ENCODE results near the gene PEX10. TPM values are rescaled to one million over a fixed set of nuclear protein-coding genes. Genes with fewer than 3 reads are reported as not detected.

The PEX10 gene
- total RNA-seq, 1 experiment from 2014 or later: 21.9 TPM

DNA sequence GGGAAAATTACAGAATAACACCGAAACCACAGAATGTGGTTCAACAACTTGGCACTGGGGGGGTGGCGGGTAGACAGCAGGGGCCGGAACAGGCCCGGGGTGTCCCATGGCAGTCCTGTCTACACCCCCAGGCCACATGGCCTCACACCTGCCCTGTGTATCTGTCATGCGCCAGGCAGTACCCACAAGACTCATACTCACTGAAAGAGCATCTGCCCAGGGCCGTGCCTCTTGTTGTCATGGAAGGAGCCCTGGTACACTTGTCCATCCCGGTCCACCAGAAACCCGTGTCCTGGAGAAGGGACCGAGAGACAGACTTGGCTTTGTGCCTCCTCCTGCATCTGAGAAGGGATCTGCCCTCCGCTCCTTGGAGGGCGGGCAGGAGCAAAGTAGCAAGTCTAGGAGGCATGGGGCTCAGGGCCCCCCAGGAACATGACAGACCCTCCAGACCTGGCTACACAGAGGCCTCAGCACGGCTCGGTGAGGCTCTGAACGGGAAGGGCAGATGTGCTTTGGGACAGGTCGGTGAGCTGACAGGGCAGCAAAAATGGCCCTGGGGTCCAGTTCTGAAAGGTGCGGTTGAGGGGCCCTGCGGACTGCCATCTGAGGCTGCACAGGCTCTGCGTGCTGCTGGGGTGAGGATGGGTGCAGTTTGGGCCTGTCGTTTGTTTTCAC is 26.6 kb downstream of the PEX10 start:
- POLR2A ChIA-PET: no interaction called here
- Mint-ChIP-seq H3K4me1 (ENCODE audit: low read depth, unreplicated experiment) (no peaks in the 10 kb centered on the region), H3K27ac (ENCODE audit: unreplicated experiment) (no peak overlapping the region), H3K27me3 (ENCODE audit: insufficient read depth, unreplicated experiment) (no peaks in the 10 kb centered on the region), H3K9me3 (ENCODE audit: unreplicated experiment) (no peaks in the 10 kb centered on the region), H3K36me3 (ENCODE audit: insufficient read depth, unreplicated experiment) (no peaks in the 10 kb centered on the region), H3K4me3 (ENCODE audit: unreplicated experiment) (no peak overlapping the region)
- no peaks in the 10 kb centered on the region for H3K9me3 ChIP-seq
- H3K4me1 ChIP-seq: no peaks in the 10 kb centered on the region
- no peak overlapping the region for H3K4me3 ChIP-seq (ENCODE audit: low read depth, low read length)
- H3K27me3 ChIP-seq (replicated peaks; ENCODE audit: control insufficient read depth, insufficient read depth, low read length): no peaks in the 10 kb centered on the region
- TF ChIP-seq, protein P1, sequence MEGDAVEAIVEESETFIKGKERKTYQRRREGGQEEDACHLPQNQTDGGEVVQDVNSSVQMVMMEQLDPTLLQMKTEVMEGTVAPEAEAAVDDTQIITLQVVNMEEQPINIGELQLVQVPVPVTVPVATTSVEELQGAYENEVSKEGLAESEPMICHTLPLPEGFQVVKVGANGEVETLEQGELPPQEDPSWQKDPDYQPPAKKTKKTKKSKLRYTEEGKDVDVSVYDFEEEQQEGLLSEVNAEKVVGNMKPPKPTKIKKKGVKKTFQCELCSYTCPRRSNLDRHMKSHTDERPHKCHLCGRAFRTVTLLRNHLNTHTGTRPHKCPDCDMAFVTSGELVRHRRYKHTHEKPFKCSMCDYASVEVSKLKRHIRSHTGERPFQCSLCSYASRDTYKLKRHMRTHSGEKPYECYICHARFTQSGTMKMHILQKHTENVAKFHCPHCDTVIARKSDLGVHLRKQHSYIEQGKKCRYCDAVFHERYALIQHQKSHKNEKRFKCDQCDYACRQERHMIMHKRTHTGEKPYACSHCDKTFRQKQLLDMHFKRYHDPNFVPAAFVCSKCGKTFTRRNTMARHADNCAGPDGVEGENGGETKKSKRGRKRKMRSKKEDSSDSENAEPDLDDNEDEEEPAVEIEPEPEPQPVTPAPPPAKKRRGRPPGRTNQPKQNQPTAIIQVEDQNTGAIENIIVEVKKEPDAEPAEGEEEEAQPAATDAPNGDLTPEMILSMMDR (IDR thresholded peaks at IDR 0.05; ENCODE audit: insufficient read depth in 1 of 2, low read depth in 1 of 2, low read length in 1 of 2, severe bottlenecking in 1 of 2, unreplicated experiment in 1 of 2): no peak
- DNase-seq: no peak
- no TSS peak for BruUV-seq (replicated peaks)
- H3K36me3 ChIP-seq (ENCODE audit: control insufficient read depth, insufficient read depth, low read length): no peaks in the 10 kb centered on the region; the same call in 1 of the 2 replicates
- intact Hi-C loops (cut with micrococcal nuclease; ENCODE audit: unreplicated experiment): no loop called here
- CTCF ChIA-PET: interaction anchor here (1.1 kb wide), 1 partner anchor 191 kb away, joined by 3 read pairs; no protein-coding TSS in a partner anchor

DNA sequence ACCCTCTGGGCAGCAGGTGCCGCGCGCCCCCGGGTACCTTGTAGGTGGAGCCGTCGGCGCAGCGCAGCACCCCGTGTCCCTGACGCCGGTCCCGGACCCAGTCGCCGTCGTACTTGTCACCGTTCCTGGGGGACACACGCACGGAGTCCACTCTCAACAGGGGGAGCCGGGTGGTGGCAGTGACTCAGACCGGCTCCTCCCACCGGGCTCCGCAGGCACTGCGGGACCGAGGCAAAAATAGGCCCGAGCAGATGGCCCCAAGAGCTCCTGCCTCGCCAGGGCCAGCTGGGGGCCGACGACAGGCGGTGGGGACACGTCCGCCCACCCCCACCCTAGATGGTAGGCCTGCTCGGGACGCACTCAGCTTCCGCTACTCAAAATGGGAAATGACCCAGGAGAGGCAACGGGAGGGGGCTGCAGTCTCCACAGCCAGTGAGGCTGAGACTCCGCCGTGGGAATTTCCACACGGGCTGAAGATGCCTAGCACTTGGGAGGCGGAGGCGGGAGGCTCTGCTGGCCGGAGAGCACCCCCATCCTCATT is 27.4 kb downstream of the PEX10 start:
- H3K9me3 ChIP-seq: no peaks in the 10 kb centered on the region
- H3K9me3 Mint-ChIP-seq (ENCODE audit: unreplicated experiment): no peaks in the 10 kb centered on the region
- TF ChIP-seq, protein P1 (IDR thresholded peaks at IDR 0.05; ENCODE audit: insufficient read depth in 1 of 2, low read depth in 1 of 2, low read length in 1 of 2, severe bottlenecking in 1 of 2, unreplicated experiment in 1 of 2): no peak
- H3K27me3 ChIP-seq (replicated peaks; ENCODE audit: control insufficient read depth, insufficient read depth, low read length): no peaks in the 10 kb centered on the region
- H3K4me1 ChIP-seq: no peaks in the 10 kb centered on the region
- no TSS peak for BruUV-seq (replicated peaks)
- no peak overlapping the region for H3K4me3 ChIP-seq (ENCODE audit: low read depth, low read length)
- no peaks in the 10 kb centered on the region; the same call in 1 of the 2 replicates for H3K36me3 ChIP-seq (ENCODE audit: control insufficient read depth, insufficient read depth, low read length)
- no peak overlapping the region for H3K27ac Mint-ChIP-seq (ENCODE audit: unreplicated experiment)
- no peaks in the 10 kb centered on the region for H3K36me3 Mint-ChIP-seq (ENCODE audit: insufficient read depth, unreplicated experiment)
- DNase-seq: no peak
- ChIA-PET CTCF (no interaction called here), POLR2A (no interaction called here)
- intact Hi-C loops (cut with micrococcal nuclease; ENCODE audit: unreplicated experiment): no loop called here
- no peak overlapping the region for H3K4me3 Mint-ChIP-seq (ENCODE audit: unreplicated experiment)
- H3K27me3 Mint-ChIP-seq (ENCODE audit: insufficient read depth, unreplicated experiment): no peaks in the 10 kb centered on the region
- H3K4me1 Mint-ChIP-seq (ENCODE audit: low read depth, unreplicated experiment): no peaks in the 10 kb centered on the region

DNA sequence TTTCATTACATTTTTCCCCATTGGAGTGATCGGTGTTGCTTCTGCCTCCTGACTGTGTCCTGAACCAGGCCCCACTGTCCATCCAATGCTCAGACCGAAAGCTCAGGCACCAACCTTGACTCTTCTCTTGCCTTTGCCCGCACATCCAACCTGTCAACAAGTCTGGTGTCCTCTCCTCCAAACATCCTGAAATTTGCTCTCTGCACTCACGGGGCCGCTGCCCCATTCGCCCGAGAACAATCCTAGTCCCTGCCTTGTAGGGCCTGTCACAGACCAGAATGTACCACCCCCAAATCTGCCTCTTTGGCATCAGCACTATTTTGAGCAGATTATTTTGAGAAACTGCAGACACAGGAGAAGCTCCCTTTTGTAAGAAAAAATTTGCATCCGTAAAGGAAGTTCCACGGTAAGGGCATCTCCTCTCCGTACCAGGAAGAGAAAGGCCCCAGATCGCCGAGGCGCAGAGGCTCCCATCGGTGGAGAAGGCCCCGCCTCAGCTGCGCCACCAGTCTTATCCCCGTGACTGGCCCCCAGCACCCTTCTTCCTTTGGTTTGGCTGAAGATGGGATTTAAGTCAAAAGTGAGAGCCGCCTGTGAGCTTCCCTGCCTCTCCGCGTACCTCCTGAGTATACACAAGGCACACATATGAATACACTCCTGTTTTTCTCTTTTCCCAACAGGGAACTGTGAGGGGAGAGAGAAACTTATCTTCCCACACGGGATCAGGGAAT is 28.1 kb downstream of the PEX10 start:
- Histone ChIP-seq H3K4me1 (no peaks in the 10 kb centered on the region), H3K9me3 (no peaks in the 10 kb centered on the region), H3K36me3 (ENCODE audit: control insufficient read depth, insufficient read depth, low read length) (no peaks in the 10 kb centered on the region), H3K4me3 (ENCODE audit: low read depth, low read length) (no peak overlapping the region), H3K27me3 (replicated peaks; ENCODE audit: control insufficient read depth, insufficient read depth, low read length) (no peaks in the 10 kb centered on the region)
- CTCF ChIA-PET: no interaction called here
- intact Hi-C loops (cut with micrococcal nuclease; ENCODE audit: unreplicated experiment): no loop called here
- POLR2A ChIA-PET: no interaction called here
- Mint-ChIP-seq H3K27ac (ENCODE audit: unreplicated experiment) (peak overlapping the region; percentile 76), H3K27me3 (ENCODE audit: insufficient read depth, unreplicated experiment) (no peaks in the 10 kb centered on the region), H3K9me3 (ENCODE audit: unreplicated experiment) (no peaks in the 10 kb centered on the region), H3K4me3 (ENCODE audit: unreplicated experiment) (no peak overlapping the region), H3K36me3 (ENCODE audit: insufficient read depth, unreplicated experiment) (no peaks in the 10 kb centered on the region), H3K4me1 (ENCODE audit: low read depth, unreplicated experiment) (no peaks in the 10 kb centered on the region)
- TF ChIP-seq, protein P1 (IDR thresholded peaks at IDR 0.05; ENCODE audit: insufficient read depth in 1 of 2, low read depth in 1 of 2, low read length in 1 of 2, severe bottlenecking in 1 of 2, unreplicated experiment in 1 of 2): no peak
- BruUV-seq (replicated peaks): no TSS peak
- no peak for DNase-seq
